DMS153 (cell line): Measurements from ENCODE around the gene BRD2.
A peak's percentile ranks its signal among the peaks of the same experiment; 100 is the strongest.
"Not testable (repeated sequence)": the region's sequence is repeated elsewhere in the genome, so short reads cannot be mapped to it uniquely, and the experiment has no call there.

Experiments used
- DNase-seq: peaks from one replicate; lab custom pipeline; 2025; lab: John Stamatoyannopoulos, UW

The BRD2 gene

DNA sequence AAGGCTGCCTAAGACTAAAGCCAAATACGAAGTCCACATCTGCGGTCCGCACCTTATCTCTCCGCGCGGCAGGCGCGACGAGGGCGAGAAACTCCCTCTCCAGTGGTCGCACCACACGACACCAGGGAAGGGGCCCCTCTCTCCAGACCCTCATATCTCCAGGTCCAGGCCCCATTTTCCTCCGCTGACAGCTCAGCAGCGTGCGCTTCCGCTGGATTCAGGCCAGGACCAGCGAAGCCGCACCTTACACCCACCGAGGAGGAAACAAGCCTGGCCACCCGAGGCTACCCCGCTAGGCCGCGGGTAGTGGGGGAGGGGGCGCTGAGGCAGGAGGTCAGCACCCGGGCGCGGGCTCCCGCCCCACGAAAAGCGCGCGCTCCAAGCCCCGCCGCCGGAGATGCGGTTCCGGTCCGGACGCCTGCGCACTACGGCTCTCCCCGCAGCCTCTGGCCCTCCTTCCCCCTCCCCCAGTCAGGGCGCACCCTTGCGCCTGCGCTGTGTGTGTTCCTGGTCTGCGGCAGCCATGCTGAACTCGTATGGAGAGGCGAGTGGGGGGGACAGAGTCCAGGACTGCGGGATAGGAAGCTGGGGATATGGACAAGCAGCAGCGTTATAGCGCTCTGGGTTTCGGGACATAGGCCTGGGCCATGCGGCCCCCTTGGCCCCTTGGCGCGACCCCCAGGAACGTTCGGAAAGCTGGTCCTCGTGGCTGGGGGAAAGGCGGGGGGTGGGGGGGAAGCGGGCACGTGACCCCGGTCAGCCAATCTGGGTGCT lies at the start of gene BRD2:
Gene BRD2 (plus strand): TSS at position 502 of the 774 bp plus-strand sequence. CDS start 4,305 bp downstream, outside the sequence.
- DNase-seq: peak; percentile 92

DNA sequence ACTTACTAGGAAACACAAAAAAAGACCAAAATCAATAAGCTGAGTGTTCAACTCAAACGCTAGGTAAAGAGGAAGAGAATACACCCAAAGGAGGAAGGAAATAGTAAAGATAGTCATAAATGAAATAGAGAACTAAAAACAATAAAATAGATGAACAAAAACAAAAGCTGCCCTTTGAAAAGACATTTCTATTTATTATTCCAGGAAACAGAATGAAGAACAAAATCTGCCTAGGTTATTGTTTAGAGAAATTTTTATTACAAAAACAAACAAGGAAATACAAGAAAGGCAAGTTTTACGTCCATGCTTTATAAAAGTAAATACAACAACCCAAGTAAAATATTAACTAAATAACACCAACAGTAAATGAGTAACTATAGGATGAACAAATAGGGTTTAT lies 47.7 kb upstream of the BRD2 start:
- DNase-seq: no peak

DNA sequence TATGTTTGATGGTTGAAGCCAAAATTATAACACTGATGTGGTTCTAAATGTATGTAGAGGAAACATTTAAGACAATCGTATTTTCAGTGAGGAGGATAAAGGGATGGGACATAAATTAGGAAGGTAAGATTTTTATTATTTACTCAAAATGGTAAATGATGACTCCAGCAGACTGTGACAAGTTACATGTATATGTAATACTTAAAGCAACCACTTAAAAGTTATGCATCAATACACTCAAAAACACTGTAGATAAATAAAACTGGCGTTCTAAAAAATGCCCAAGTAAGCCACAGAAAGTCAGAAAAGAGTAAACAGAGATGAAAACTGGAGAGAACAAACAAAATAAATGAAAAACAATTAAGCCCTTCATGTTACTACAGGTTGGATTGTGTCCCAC lies 46.3 kb upstream of the BRD2 start:
- DNase-seq: no peak

DNA sequence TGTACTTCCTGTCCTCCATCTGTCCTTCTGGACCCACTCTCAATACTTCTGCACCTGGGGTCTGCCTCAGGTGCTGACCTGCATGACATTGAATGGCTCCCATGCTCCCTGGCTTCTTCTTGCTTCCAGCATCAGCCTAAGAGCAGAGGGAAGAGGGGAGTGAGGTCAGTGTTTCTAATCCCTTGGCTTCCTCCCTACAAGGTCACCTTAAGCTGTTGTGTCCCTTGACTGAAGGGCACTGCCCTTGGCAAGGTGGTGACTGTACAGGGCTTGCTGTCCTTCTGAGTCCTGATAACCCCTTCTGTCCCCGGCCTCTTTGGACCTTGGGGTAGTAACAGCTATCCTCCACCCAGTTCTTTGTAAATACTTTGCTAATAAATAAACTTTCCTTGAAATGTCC lies 37.2 kb upstream of the BRD2 start:
- no peak for DNase-seq

DNA sequence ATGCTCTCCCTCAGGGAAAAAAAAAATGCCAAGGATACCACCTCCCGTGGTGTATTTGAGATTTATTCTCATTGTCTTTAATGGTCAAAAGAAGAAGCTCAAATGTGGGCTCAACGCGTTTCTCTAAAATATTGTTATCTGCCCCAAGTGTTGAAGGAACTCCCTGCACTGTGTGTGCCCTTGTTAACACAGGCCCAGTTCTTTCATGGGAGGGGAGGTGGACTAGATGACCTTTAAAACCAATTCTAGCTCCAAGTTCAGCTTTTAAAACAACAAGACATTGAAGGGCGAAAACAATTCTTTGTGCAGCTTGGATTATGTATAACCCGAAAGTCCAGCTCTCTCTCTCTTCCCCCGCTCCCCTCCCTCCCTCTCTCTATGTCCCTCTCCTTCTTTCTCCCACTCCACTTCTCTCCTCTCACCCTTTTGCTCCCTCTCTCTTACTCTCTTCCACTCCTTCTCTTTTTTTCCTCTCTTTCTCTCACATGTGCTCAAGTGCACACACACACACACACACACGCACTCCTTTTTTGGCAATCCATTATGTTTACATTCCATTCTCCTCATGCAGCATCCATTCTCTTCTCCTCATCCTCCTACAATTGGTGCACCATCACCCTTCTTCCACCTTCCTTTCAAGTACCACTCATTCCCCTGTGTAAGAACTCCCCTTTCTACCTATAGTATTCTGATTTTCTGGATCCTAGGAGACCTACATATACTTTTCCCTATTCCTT lies 36.1 kb upstream of the BRD2 start:
- DNase-seq: no peak

DNA sequence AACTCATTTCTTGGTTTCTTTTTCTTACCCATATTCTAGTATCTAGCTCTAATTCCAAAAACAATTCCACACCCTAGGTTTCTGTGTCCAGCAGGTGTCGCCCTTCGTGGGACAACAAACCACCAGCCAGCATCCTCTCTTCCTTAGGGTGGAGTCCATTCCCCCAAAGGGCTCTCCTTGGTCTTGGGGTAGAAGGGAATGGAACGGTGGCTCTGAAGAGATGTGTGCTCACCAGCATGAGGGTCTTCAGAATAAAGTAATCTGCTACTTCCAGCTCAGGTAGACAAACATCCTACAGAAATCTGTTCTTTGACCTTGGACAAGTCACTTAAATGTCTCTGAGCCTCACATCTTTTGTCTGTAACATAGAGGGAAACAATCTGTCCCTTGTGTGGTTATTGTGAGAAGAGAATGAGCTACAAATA lies 34.7 kb upstream of the BRD2 start:
- peak; percentile 6 for DNase-seq

DNA sequence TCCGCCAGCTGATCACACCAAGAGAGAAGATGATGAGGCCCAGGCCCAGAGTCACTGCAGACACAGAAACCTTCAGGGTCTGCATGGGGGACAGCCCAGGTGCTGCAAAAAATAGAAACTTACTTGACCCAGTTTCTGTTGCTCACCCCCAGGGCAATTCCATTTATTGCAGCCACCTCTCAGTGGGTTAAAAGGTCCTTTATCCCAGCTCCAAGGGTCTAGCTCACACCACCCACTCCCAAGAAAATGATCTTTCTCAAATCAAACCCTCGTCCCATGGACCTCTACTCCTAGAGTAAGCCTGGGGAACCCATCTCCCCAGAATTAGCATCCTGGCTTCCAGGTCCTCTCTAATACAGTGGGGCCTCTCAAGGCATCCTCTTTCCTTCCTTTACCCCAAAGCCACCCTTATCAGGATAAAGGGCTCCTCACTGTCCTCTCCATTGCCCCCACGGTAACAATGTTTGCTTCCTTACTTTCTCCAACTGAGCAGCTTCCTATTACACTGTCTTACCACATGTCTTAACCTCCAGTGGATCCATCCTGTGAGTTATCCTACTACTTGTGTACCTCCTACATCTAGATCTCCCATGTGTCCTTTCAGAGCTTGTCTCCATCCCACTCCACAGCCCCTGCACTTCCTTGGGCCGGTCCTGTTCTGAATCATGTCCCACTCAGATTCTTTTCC lies 32.7 kb upstream of the BRD2 start:
- DNase-seq: no peak

DNA sequence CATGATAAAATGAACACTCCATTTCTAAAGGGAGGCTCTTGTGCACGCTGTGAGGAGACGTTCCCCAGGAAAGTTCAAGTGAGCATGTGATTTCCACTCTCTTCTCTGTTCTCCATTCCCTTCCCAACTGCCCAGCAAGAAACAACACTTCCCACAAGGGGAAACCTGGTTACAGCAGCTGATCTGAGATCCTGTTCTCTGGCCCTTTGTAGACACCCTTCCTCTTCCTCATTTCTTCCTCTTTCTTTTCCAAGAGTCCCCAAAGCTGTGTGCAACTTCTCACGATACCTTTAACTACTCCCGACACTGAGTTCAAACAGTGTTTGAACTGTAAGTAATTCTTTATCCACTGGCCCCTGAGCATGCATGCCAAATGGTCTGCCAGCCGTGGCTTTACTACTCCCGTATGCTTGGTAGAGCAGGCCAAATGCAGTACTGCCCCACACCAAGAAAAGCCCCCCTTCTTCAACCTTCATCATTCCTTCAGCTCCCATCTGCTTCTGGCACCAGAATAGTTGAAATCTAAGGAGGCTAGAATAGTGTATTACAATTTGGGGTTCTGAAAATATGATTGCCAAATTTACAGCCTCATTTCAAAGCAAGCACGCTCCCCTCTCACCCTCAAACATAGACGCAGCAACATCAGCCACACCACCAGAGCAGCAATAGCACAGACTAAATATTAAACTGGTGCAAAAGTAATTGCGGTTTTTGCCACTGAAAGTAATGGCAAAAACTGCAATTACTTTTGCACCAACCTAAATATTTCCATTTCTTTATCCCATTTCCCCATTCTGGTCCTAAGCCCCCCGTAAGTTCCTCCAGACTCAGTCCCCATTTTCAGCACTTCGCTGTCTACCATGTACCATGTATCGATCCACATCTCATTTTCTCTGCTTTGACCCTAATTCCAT lies 31.9 kb upstream of the BRD2 start:
- DNase-seq: no peak

DNA sequence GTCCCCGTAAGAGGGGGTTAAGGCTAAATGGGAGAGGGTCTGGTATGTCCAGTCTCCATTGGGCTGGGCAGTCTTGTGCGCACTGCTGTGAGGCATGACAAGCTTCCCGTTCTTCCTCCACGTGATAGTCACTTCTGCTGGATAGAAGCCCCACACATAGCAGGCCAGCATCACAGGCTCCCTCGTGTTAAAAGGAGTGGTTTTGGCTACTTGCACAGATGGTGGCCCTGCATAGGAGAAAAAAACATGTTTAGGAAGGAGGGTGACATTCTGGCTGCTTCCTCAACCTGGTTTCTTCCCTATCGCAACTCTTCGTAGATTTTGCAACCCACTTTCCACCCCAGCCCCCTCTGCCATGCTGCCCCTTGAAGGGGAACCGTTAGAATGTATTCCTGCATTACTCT lies 31.2 kb upstream of the BRD2 start:
- DNase-seq: no peak

DNA sequence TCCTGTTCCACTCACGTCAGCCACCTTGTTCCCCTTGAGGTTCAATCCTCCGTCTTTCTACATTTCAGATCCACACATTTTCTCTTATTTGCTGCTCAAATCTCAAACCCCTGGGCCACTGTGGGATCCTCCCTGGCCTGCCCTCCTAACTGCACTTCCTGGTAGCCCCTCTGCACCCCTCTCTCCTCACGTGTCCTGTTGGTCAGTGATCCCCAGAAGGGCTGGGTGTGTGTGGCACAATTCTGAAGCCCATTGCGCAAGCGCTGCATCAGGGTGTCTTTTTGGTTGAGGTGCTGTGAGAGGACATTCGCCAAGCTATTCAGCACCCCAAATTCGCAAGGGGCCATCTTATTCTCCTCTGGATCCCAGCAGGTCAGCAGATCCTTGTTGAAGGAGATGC lies 29.9 kb upstream of the BRD2 start:
- no peak for DNase-seq

DNA sequence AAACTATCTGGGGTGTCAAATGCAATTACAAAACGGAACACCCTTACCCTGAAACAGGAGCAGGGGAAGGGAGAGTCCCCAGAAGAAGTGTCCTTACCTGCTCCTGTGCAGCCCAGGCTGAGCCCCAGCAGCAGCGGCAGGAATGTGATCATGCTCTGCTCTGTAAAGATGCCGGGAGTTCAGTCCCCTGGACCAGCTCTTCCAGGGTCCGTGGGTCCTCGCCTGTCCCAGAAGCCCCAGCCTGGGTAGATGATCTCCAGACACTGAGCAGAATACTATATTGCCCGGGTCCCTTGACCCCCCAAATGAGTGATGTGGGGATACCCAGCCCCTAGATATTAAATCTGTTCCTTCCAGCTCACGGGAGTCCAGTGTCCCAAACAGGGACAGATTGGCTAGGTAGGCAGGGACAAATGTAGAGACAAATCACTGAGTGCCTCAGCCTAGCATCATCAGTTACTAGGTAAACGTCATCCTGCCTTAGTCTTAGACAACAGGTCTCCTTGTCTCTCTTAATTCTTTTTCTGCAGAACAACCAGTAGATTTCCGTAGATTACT lies 27.7 kb upstream of the BRD2 start, which contains the start of gene HLA-DMB:
Gene HLA-DMB (minus strand): TSS at position 373 of the 558 bp plus-strand sequence. CDS start 221 bp downstream, at position 152.
- DNase-seq: peak; percentile 71

DNA sequence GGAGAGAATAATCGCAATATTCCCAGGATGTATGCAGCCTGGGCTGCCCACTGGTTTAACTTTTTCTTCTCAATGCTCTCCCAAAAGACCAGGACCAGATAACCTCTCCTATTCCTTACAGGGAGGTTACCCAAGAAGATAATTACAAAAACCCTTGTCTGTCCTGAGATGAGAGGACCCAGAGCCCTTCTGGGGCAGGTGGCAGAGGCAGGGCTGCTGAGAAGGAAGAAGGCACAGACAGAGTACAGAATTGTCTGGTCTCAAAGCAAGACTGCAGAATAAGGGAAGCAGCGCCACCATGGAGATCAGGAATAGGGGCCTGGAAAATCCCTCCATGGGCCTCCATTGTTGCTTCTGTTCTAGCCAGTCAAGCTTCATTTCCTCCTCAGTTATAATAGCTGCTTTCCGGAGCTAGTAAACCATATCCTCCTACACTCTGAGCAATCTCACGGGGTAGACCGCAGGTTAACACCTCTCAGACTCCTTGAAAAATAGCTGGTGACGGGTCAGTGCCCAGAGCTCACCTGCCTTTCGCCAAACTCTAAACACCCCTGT lies 27.1 kb upstream of the BRD2 start:
- peak; percentile 18 for DNase-seq

DNA sequence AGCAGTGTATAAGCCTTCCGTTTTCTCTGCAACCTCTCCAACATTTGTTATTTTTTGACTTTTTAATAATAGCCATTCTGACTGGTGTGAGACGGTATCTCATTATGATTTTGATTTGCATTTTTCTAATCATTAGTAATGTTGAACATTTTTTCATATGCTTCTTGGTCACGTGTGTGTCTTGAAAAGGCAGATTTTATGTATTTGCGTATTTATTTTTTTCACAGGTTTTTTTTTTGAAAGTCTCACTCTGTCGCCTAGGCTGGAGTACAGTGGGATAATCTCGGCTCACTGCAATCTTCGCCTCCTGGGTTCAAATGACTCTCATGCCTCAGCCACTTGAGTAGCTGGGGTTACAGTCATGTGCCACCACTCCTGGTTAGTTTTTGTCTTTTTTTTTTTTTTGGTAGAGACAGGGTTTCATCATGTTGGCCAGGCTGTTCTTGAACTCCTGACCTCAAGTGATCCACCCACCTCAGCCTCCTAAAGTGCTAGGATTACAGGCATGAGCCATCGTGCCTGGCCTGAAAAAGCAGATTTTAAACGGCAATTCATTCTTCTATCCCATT lies 25.8 kb upstream of the BRD2 start:
- DNase-seq: not testable (repeated sequence)

DNA sequence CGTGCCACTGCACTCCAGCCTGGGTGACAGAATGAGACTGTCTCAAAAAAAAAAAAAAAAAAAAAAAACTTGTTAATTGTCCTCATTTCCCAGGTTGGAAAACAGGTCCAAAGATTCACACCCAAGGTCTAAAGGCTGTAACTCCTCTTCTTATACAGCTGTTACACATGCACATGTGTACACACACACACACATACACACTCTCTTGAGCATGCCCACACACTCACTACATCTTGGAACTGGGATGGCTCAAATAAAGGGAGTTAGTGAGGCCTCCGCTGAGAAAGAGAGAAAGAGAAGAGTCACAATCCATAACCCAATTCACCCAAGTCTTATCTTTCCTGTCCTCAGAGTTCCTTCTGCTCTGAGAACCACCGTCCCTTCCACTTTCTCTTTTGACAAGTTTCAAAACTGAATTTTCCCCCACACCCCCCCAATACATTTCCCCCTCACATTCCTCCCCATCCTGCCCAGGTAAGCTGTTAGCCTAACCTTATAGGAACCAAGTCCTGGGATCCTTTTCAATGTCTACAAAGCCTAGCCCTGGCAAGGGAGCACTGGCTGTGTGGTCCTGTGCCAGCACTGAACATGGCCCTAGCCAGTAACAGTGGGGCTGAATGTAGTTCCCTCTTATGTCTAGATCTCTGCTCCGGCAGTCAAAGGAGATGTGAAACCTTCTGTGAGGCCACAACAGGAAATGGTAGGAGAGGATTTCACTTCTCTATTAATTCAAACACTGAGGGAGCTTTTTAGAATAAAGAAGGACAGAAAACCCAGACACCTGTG lies 24.3 kb upstream of the BRD2 start:
- DNase-seq: no peak

DNA sequence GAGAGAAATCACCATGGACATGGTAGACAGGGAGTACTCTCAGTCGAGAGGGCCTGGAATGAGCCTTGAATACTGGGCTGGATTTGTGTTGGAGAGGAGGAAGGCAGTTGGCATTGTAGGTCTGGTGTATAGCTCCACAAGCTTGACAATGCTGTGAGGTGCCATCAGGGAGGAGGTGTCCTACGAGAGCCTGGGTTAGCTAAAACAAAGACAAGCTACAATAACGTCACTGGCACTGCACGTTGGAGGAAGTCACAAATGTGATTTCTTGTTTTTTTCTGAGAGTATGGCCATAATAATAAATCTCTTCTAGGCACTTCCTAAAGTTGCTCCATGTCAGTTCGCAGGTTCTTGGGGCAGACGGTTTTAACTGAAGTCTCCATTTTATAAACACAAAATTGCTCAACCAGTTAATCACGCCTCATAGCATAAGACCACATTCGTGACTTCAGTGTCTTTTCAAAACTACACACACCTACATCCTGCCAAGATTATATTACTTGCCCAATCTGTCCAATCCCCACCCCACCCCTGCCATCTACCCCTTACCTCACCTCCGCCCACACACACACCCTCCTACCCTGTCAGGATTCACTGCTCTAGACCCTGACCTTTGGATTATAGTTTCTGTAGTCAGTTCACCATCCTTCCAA lies 23.2 kb upstream of the BRD2 start:
- no peak for DNase-seq

DNA sequence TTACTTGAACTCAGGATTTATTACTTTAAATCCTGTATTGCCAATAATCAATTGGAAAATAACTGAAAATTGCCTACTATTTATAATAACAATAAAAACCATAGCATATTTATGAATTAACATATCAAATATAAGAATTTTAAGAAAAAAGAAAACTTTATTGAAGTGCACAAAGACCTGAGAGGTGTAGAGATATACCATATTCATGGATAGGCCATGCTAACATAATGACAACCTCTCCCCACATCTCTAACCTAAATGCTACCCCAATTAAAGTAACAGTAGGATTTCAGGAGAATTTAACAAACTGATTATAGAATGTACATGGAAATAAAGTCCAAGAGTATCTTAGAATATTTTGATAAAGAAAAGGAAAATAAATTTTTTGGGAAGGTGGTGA lies 22.4 kb upstream of the BRD2 start:
- DNase-seq: no peak

DNA sequence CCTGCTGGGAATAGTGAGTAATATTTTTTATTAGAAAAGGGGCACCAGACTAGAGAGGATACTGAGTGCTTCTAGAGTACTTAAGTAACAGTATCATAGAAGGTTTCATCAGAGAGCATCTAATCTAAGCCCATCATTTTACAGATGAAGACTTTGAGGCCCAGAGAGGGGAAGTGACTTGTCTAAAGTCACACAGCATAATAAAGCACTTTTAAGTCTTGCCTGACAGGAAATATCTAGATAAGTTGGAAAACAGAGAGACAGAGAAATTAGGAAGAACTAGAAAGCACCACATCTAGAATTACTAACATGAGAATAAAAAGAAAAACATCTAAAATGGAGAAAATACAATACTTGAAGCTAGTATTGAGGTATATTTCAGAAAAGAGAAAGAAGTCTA lies 21.5 kb upstream of the BRD2 start:
- DNase-seq: no peak

DNA sequence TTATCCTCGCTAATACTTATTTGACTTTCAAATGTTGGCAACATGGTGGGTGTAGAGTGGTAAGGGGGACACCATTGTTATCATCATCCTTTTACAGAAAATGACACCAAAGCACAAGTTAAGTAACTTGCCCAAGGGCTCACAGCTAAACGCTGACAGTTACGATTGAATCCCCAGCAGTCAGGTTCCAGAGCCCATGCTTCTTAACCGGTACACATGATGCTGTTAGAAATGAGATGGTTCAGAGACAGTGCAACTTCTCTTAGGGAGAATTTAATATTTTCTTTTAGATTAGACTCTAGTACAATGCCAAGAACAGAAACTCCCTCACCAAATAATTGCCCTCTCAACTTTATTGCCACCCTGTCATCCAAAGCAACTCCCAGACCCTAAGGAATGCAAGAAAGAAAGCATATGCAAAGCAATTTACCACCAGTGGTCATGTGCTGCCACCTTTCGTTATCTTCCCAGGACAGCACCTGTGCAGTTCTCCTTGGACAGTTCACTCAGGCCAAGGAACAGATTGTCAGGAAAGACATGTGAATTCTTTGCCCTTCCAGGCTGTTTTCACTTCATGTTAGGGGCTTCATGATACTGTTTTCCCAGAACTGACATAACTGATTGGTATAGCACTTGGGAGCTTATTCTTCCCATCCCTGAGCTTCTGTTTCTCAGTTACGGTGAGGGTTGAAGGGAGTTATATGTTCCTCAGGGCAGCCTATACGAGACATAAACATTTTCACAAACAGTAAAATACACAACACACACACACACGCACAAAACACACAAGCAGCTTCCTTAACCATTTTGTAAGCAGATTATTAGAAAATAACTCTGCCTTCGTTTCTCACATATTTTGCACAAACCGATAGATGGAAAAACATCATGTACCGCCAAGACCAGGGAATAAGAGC lies 20.6 kb upstream of the BRD2 start:
- DNase-seq: peak; percentile 42
